Measurements from ENCODE around the gene JCAD.

JCAD gene

GRCh38 chr10:30096564-30096963 is 37.2 kb upstream of the JCAD start:
- in situ Hi-C loops (cut with MboI; ENCODE audit: low sequenced_read_pairs, unreplicated experiment), result no loop called here
- no peak for TF ChIP-seq CTCF (IDR thresholded peaks at IDR 0.05; ENCODE audit: borderline replicate concordance, control extremely low read depth, extremely low read depth, insufficient read depth, missing control alignments)
- DNase-seq (ENCODE audit: low spot score), result no peak

- no peak for TF ChIP-seq CTCF (IDR thresholded peaks at IDR 0.05; ENCODE audit: borderline replicate concordance, control extremely low read depth, extremely low read depth, insufficient read depth, missing control alignments)
- in situ Hi-C loops (cut with MboI; ENCODE audit: low sequenced_read_pairs, unreplicated experiment), result no loop called here
- DNase-seq (ENCODE audit: low spot score), result no peak
These were observed 36.4 kb upstream of the JCAD start for GRCh38 chr10:30095631-30096422.

GRCh38 chr10:30094601-30095000 is 35.2 kb upstream of the JCAD start:
- TF ChIP-seq CTCF (IDR thresholded peaks at IDR 0.05; ENCODE audit: borderline replicate concordance, control extremely low read depth, extremely low read depth, insufficient read depth, missing control alignments), result no peak
- no peak for DNase-seq (ENCODE audit: low spot score)
- in situ Hi-C loops (cut with MboI; ENCODE audit: low sequenced_read_pairs, unreplicated experiment), result no loop called here

GRCh38 chr10:30093303-30093950 is 34.0 kb upstream of the JCAD start:
- in situ Hi-C loops (cut with MboI; ENCODE audit: low sequenced_read_pairs, unreplicated experiment), result no loop called here
- TF ChIP-seq CTCF (IDR thresholded peaks at IDR 0.05; ENCODE audit: borderline replicate concordance, control extremely low read depth, extremely low read depth, insufficient read depth, missing control alignments), result no peak
- no peak for DNase-seq (ENCODE audit: low spot score)

- no peak for DNase-seq (ENCODE audit: low spot score)
- TF ChIP-seq CTCF (IDR thresholded peaks at IDR 0.05; ENCODE audit: borderline replicate concordance, control extremely low read depth, extremely low read depth, insufficient read depth, missing control alignments), result no peak
- in situ Hi-C loops (cut with MboI; ENCODE audit: low sequenced_read_pairs, unreplicated experiment), result no loop called here
These were observed 32.9 kb upstream of the JCAD start for GRCh38 chr10:30092151-30092790.

- in situ Hi-C loops (cut with MboI; ENCODE audit: low sequenced_read_pairs, unreplicated experiment), result no loop called here
- TF ChIP-seq CTCF (IDR thresholded peaks at IDR 0.05; ENCODE audit: borderline replicate concordance, control extremely low read depth, extremely low read depth, insufficient read depth, missing control alignments), result no peak
- DNase-seq (ENCODE audit: low spot score), result no peak
These were observed 31.8 kb upstream of the JCAD start for GRCh38 chr10:30091136-30091535.

All from GM13976 (cell line).